HG03064 (cell line): ENCODE measurements around the gene NT5C3B.
"Not testable (repeated sequence)": the region's sequence is repeated elsewhere in the genome, so short reads cannot be mapped to it uniquely, and the experiment has no call there.

ENCODE experiments used
- ATAC-seq: cut with Tn5 transposase; IDR thresholded peaks from one replicate; pipeline ENCODE4 v1.9.1; 2021; ENCODE audit warnings: low read depth; ENCODE audit not compliant: unreplicated experiment

Gene NT5C3B

GRCh38 chr17:41835800-41836549 is at the start of gene NT5C3B:
Gene NT5C3B, minus strand, starts transcription at chr17:41836232. Its CDS starts 39 bp downstream, at chr17:41836193.
- ATAC-seq, result no peak

GRCh38 chr17:41885733-41886132 is 49.7 kb upstream of the NT5C3B start:
- ATAC-seq, result no peak

- no peak for ATAC-seq
Measured at GRCh38 chr17:41882756-41883155, 46.7 kb upstream of the NT5C3B start.

- no peak for ATAC-seq
Measured at GRCh38 chr17:41880130-41880529, 44.1 kb upstream of the NT5C3B start.

- ATAC-seq, result not testable (repeated sequence)
Measured at GRCh38 chr17:41874293-41874670, 38.2 kb upstream of the NT5C3B start.

- ATAC-seq, result no peak
Measured at GRCh38 chr17:41873559-41874292, 37.7 kb upstream of the NT5C3B start.

GRCh38 chr17:41871789-41872188 is 35.8 kb upstream of the NT5C3B start:
- no peak for ATAC-seq

GRCh38 chr17:41870627-41871026 is 34.6 kb upstream of the NT5C3B start:
- ATAC-seq, result no peak

- ATAC-seq, result no peak
Measured at GRCh38 chr17:41870097-41870496, 34.1 kb upstream of the NT5C3B start.

GRCh38 chr17:41869426-41869825 is 33.4 kb upstream of the NT5C3B start:
- no peak for ATAC-seq

- ATAC-seq, result no peak
Measured at GRCh38 chr17:41868568-41868967, 32.5 kb upstream of the NT5C3B start.

- no peak for ATAC-seq
Measured at GRCh38 chr17:41865596-41865893, 29.5 kb upstream of the NT5C3B start.

GRCh38 chr17:41864836-41865595 is 29.0 kb upstream of the NT5C3B start, which contains the start of gene KLHL11:
Gene KLHL11, minus strand, starts transcription at chr17:41865423. Its CDS starts 53 bp downstream, at chr17:41865370.
- ATAC-seq, result peak; percentile 76

GRCh38 chr17:41864498-41864835 is 28.4 kb upstream of the NT5C3B start:
- ATAC-seq, result no peak

- ATAC-seq, result no peak
Measured at GRCh38 chr17:41863074-41863848, 27.2 kb upstream of the NT5C3B start.

- no peak for ATAC-seq
Measured at GRCh38 chr17:41860254-41860931, 24.4 kb upstream of the NT5C3B start.

- not testable (repeated sequence) for ATAC-seq
Measured at GRCh38 chr17:41851382-41851781, 15.3 kb upstream of the NT5C3B start.

- no peak for ATAC-seq
Measured at GRCh38 chr17:41849251-41849990, 13.4 kb upstream of the NT5C3B start.

GRCh38 chr17:41848788-41849187 is 12.8 kb upstream of the NT5C3B start:
- no peak for ATAC-seq
